Lung (tissue), 12 donors: ENCODE results near the gene GGACT. TPM values are rescaled to one million over a fixed set of nuclear protein-coding genes. Genes with fewer than 3 reads are reported as not detected.
"Not testable (repeated sequence)": the region's sequence is repeated elsewhere in the genome, so short reads cannot be mapped to it uniquely, and the experiment has no call there.

Experiments used
- ATAC-seq: fragments of 200-7000 bp; cut with Tn5 transposase; one replicate; pipeline ENCODE4 v1.9.1; 2020; ENCODE audit warnings: moderate number of reproducible peaks; ENCODE audit not compliant: insufficient read depth, low FRiP score
- DNase-seq, 3 donors: peaks; one replicate each; pipeline ENCODE4 v3.0.0-alpha.2; 2013 to 2017
- H3K27ac ChIP-seq, 2 donors: one replicate each; pipeline ENCODE4 v1.5.1; 2013; ENCODE audit warnings: mild to moderate bottlenecking in 2 of 2, moderate library complexity in 2 of 2, control low read depth in 1 of 2, inconsistent platforms in 1 of 2, low read depth in 1 of 2, low read length in 1 of 2
- H3K27me3 ChIP-seq, 3 donors: one replicate each; pipeline ENCODE4 v1.5.1; 2013; ENCODE audit warnings: low read length in 2 of 3; ENCODE audit not compliant: control insufficient read depth in 3 of 3, insufficient read depth in 3 of 3
- H3K36me3 ChIP-seq, 4 donors: one replicate each; pipeline ENCODE4 v1.5.1; 2013; ENCODE audit warnings: low read length in 4 of 4, mild to moderate bottlenecking in 1 of 4, moderate library complexity in 1 of 4; ENCODE audit not compliant: control insufficient read depth in 4 of 4, insufficient read depth in 4 of 4
- H3K4me1 ChIP-seq, 5 donors: one replicate each; pipeline ENCODE4 v1.5.1; 2013; ENCODE audit warnings: low read length in 5 of 5, mild to moderate bottlenecking in 2 of 5, moderate library complexity in 1 of 5; ENCODE audit not compliant: control insufficient read depth in 5 of 5, insufficient read depth in 5 of 5
- H3K4me3 ChIP-seq: one replicate; pipeline ENCODE4 v1.5.1; 2013; ENCODE audit warnings: mild to moderate bottlenecking, control low read depth, moderate library complexity
- H3K9ac ChIP-seq, 2 donors: one replicate each; pipeline ENCODE4 v1.5.1; 2013; ENCODE audit warnings: low read length in 2 of 2, control low read depth in 1 of 2; ENCODE audit not compliant: insufficient read depth in 1 of 2
- H3K9me3 ChIP-seq, 4 donors: one replicate each; pipeline ENCODE4 v1.5.1; 2013; ENCODE audit warnings: low read length in 3 of 4, mild to moderate bottlenecking in 1 of 4, moderate library complexity in 1 of 4; ENCODE audit not compliant: control insufficient read depth in 4 of 4, insufficient read depth in 3 of 4
- WGBS, 2 donors: extraction: QIAGEN DNeasy Blood & Tissue Kit; methylation state at CpG; one replicate each; pipeline ENCODE4 v1.1.7; 2013; 5-methylcytosine and 5-hydroxymethylcytosine counted together
- polyA plus RNA-seq, 2 donors: library from polyadenylated mRNA; stranded (reverse); fragments of 200-250 nt; gene quantifications; one replicate each; pipeline ENCODE4 v1.2.1, GENCODE V29; 2013
- total RNA-seq, 2 donors: library from RNA; depleted of rRNA in 1 of 2; stranded (reverse); fragments of >200 nt in 1 of 2; gene quantifications; one replicate each; pipeline ENCODE4 v1.2.1, GENCODE V29; 2014 to 2021
- TF ChIP-seq, protein P1 (sequence below): IDR thresholded peaks from 2 replicates; pipeline ENCODE4 v1.5.1; 2012; ENCODE audit warnings: mild to moderate bottlenecking; ENCODE audit errors: control extremely low read depth, extremely low read depth
- donor health status: control.
- donor health status: control.
- donor health status: Bipolar disorder and iron deficiency.
- donor health status: healthy.
- donor health status: DM: yes; HTN: yes; CAD: no.

The GGACT gene
- total and polyA plus RNA-seq, 4 donors = 1.1 to 6.8 (median 3.9) TPM

DNA sequence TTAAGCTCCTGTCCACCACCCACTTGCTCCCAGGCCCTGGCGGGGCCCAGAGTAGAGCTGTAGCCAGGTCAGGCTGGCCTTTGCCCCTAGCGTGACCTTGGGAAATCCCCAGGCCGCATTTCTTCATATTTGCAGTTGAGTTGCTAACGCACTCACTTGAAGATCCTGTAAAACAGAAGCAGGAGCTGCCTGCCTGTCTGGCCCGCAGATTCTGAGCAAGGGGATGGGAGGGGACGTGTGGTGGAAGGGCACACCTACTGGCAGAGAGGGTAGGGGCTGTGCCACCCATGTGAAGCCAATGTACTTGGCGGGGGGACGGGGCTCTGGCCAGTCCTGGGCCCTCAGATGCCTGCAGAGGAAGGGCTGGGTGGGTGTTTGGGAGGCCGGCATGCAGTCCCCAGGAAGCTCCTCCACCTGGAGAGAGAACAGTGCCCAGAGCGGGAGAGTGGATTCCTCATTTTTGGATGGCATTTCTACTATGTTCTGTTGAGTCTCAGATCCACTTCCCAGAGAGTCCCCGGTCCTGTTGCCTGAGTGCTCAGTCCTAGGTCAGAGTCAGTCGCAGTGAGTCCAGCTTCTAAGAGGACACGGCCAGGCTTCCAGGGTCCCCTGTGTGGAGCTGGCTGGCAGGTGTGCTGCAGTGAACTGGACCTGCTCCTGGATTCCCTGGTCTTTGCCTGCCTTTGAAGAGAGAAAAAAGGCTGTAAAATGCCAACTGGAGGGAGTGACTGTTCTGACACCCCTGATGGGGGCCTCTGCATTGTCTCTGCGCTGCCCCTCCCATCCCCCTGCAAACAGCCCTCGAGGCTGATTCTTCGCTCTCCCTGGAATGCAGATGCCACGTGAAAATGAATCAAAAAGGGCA, 62.9 kb downstream of the GGACT start:
- H3K27me3 ChIP-seq = no peaks in the 10 kb centered on the region
- H3K9ac ChIP-seq = no peak overlapping the region
- no peak overlapping the region for H3K4me3 ChIP-seq
- no peak overlapping the region for H3K27ac ChIP-seq
- 87 to 88% methylated on average over 17 of the region's 17 CpGs for WGBS, 2 donors
- H3K9me3 ChIP-seq = no peaks in the 10 kb centered on the region
- DNase-seq (no peak), ATAC-seq (no peak)
- TF ChIP-seq, protein P1, sequence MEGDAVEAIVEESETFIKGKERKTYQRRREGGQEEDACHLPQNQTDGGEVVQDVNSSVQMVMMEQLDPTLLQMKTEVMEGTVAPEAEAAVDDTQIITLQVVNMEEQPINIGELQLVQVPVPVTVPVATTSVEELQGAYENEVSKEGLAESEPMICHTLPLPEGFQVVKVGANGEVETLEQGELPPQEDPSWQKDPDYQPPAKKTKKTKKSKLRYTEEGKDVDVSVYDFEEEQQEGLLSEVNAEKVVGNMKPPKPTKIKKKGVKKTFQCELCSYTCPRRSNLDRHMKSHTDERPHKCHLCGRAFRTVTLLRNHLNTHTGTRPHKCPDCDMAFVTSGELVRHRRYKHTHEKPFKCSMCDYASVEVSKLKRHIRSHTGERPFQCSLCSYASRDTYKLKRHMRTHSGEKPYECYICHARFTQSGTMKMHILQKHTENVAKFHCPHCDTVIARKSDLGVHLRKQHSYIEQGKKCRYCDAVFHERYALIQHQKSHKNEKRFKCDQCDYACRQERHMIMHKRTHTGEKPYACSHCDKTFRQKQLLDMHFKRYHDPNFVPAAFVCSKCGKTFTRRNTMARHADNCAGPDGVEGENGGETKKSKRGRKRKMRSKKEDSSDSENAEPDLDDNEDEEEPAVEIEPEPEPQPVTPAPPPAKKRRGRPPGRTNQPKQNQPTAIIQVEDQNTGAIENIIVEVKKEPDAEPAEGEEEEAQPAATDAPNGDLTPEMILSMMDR = no peak
- H3K36me3 ChIP-seq = peaks cover 3 to 17% (median 8%) of the 10 kb centered on the region in 4 donors
- H3K4me1 ChIP-seq = peaks cover 0 to 12% (median 0%) of the 10 kb centered on the region in 5 donors

- H3K27me3 ChIP-seq, DNase-seq, H3K4me3 ChIP-seq, H3K9ac ChIP-seq, H3K9me3 ChIP-seq, H3K27ac ChIP-seq, H3K4me1 ChIP-seq, ATAC-seq: not testable (repeated sequence)
- WGBS, 2 donors = 95 to 96% methylated on average over 5 of the region's 5 CpGs
- H3K36me3 ChIP-seq = peaks cover 0 to 15% (median 8%) of the 10 kb centered on the region in 4 donors
These were observed 63.9 kb downstream of the GGACT start for GRCh38 chr13:100524688-100525087.

DNA sequence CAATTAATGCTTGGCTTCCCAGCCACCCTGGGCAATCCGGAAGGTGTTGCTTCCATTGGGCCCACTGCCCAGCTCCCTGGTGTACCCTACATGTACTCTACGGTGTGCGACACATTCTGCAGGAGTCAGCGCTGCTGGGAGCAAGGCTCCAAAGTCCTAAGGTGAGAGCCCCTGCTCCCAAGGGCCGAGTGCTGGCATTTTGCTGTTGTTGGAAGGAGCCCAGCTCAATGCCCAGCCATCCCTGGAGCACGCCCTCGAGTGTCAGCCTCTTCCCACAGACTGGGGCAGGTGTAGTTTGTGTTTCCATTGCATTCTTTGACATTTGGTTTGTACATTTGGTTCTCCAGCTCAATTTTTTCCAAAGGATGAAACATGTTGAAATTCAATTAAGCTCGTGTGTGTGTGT, 64.6 kb downstream of the GGACT start:
- WGBS, 2 donors = 89 to 93% methylated on average over 8 of the region's 8 CpGs
- ATAC-seq (no peak), DNase-seq (no peak)
- TF ChIP-seq, protein P1 = no peak
- no peaks in the 10 kb centered on the region for H3K27me3 ChIP-seq
- peaks cover 0 to 10% (median 0%) of the 10 kb centered on the region in 5 donors for H3K4me1 ChIP-seq
- peaks cover 0 to 12% (median 6%) of the 10 kb centered on the region in 4 donors for H3K36me3 ChIP-seq
- no peak overlapping the region for H3K9ac ChIP-seq
- H3K4me3 ChIP-seq = no peak overlapping the region
- H3K9me3 ChIP-seq = no peaks in the 10 kb centered on the region
- no peak overlapping the region for H3K27ac ChIP-seq

- TF ChIP-seq, protein P1 = no peak
- Histone ChIP-seq H3K9me3 (no peaks in the 10 kb centered on the region), H3K9ac (no peak overlapping the region), H3K4me3 (no peak overlapping the region), H3K27me3 (no peaks in the 10 kb centered on the region), H3K36me3 (peaks cover 0 to 10% (median 6%) of the 10 kb centered on the region in 4 donors), H3K4me1 (peaks cover 0 to 10% (median 0%) of the 10 kb centered on the region in 5 donors), H3K27ac (no peak overlapping the region)
- DNase-seq (no peak), ATAC-seq (no peak)
- WGBS, 2 donors = 91 to 92% methylated on average over 14 of the region's 14 CpGs
These were observed 65.2 kb downstream of the GGACT start for GRCh38 chr13:100523411-100523810.
